HFF-Myc (cell line): ENCODE data around the gene ODAD2.

ENCODE experiments used
- DNase-seq: peaks from one replicate; pipeline ENCODE4 v3.0.0-alpha.2; 2011; ENCODE audit warnings: low read depth; ENCODE audit errors: extremely low read depth
- H3K4me3 ChIP-seq: replicated peaks from 2 replicates; pipeline ENCODE4 v1.5.1; 2011; ENCODE audit warnings: low read depth, mild to moderate bottlenecking, control low read depth, low read length
- CTCF ChIP-seq: IDR thresholded peaks from 2 replicates; pipeline ENCODE4 v1.5.1; 2012; ENCODE audit warnings: mild to moderate bottlenecking, low read depth, low read length, control low read depth; ENCODE audit errors: missing control alignments

ODAD2 gene

GRCh38 chr10:28020080-28020860 lies 21.4 kb upstream of the ODAD2 start:
- no peak for TF ChIP-seq CTCF
- DNase-seq, result no peak
- no peak overlapping the region for H3K4me3 ChIP-seq

GRCh38 chr10:28014651-28015050 lies 15.8 kb upstream of the ODAD2 start:
- no peak overlapping the region for H3K4me3 ChIP-seq
- no peak for TF ChIP-seq CTCF
- no peak for DNase-seq

- TF ChIP-seq CTCF, result no peak
- H3K4me3 ChIP-seq, result no peak overlapping the region
- DNase-seq, result no peak
Measured at GRCh38 chr10:28012990-28013515, 14.2 kb upstream of the ODAD2 start.

- H3K4me3 ChIP-seq, result no peak overlapping the region
- DNase-seq, result no peak
- TF ChIP-seq CTCF, result no peak
Measured at GRCh38 chr10:28010821-28011220, 11.9 kb upstream of the ODAD2 start.

GRCh38 chr10:28008054-28008453 lies 9.2 kb upstream of the ODAD2 start:
- TF ChIP-seq CTCF, result no peak
- H3K4me3 ChIP-seq, result no peak overlapping the region
- no peak for DNase-seq

- H3K4me3 ChIP-seq, result no peak overlapping the region
- DNase-seq, result no peak
- TF ChIP-seq CTCF, result no peak
Measured at GRCh38 chr10:28001353-28001752, 2.5 kb upstream of the ODAD2 start.
